T-helper 17 cell (primary cell): ENCODE results near the gene PLCB1. TPM values are rescaled to one million over a fixed set of nuclear protein-coding genes. Genes with fewer than 3 reads are reported as not detected.
"Not testable (repeated sequence)": the region's sequence is repeated elsewhere in the genome, so short reads cannot be mapped to it uniquely, and the experiment has no call there.

Experiments
- ATAC-seq: fragments of 150-1000 bp; cut with Tn5 transposase; 2 replicates; pipeline ENCODE4 v1.10.0; 2021; ENCODE audit warnings: mild to moderate bottlenecking, moderate library complexity
- DNase-seq, 3 donors: peaks; one replicate each; pipeline versions ENCODE4 v3.0.0 to v3.0.0-alpha.2; 2020 to 2021
- H3K9me3 ChIP-seq: one replicate; pipeline ENCODE4 v1.7.0; 2013; ENCODE audit warnings: low read length, mild to moderate bottlenecking; ENCODE audit not compliant: control insufficient read depth, poor library complexity, severe bottlenecking
- H3K27ac Mint-ChIP-seq: one replicate; pipeline ENCODE4 v1.8.0; 2022; ENCODE audit warnings: mild to moderate bottlenecking, moderate library complexity, mixed read lengths
- H3K27me3 Mint-ChIP-seq: one replicate; pipeline ENCODE4 v1.8.0; 2022; ENCODE audit warnings: mixed read lengths
- H3K36me3 Mint-ChIP-seq: one replicate; pipeline ENCODE4 v1.8.0; 2022; ENCODE audit warnings: low read depth, mixed read lengths
- H3K4me1 Mint-ChIP-seq: one replicate; pipeline ENCODE4 v1.8.0; 2022; ENCODE audit warnings: mild to moderate bottlenecking, mixed read lengths
- H3K4me3 Mint-ChIP-seq: one replicate; pipeline ENCODE4 v1.8.0; 2022; ENCODE audit warnings: mild to moderate bottlenecking, moderate library complexity, mixed read lengths
- total RNA-seq, 4 donors: library from RNA in 2 of 4; stranded (reverse) in 2 of 4; gene quantifications; one replicate each; pipeline ENCODE4 v1.2.3 and lab custom pipeline; 2022 to 2026

Gene PLCB1
- total RNA-seq, 2 donors from 2014 or later, result 19.1 to 23.1 TPM

- Mint-ChIP-seq H3K27me3 (no peaks in the 10 kb centered on the region), H3K27ac (no peak overlapping the region), H3K4me1 (peaks cover 11% of the 10 kb centered on the region), H3K4me3 (no peak overlapping the region), H3K36me3 (no peaks in the 10 kb centered on the region)
- H3K9me3 ChIP-seq, result no peaks in the 10 kb centered on the region
- ATAC-seq (no peak), DNase-seq (no peak)
These were observed 232.1 kb downstream of the PLCB1 start for GRCh38 chr20:8363970-8364733.

- H3K27ac Mint-ChIP-seq, result no peak overlapping the region
- peaks cover 13% of the 10 kb centered on the region for H3K4me1 Mint-ChIP-seq
- H3K4me3 Mint-ChIP-seq, result no peak overlapping the region
- no peaks in the 10 kb centered on the region for H3K36me3 Mint-ChIP-seq
- H3K9me3 ChIP-seq, result no peaks in the 10 kb centered on the region
- DNase-seq (no peak), ATAC-seq (no peak)
- no peaks in the 10 kb centered on the region for H3K27me3 Mint-ChIP-seq
These were observed 232.6 kb downstream of the PLCB1 start for GRCh38 chr20:8364734-8365078.

- Mint-ChIP-seq H3K36me3 (no peaks in the 10 kb centered on the region), H3K27ac (no peak overlapping the region), H3K4me3 (no peak overlapping the region), H3K4me1 (peaks cover 10% of the 10 kb centered on the region), H3K27me3 (no peaks in the 10 kb centered on the region)
- no peaks in the 10 kb centered on the region for H3K9me3 ChIP-seq
- ATAC-seq (no peak), DNase-seq (no peak)
These were observed 233.6 kb downstream of the PLCB1 start for GRCh38 chr20:8365634-8366033.

- H3K4me3 Mint-ChIP-seq, result no peak overlapping the region
- peaks cover 13% of the 10 kb centered on the region for H3K4me1 Mint-ChIP-seq
- DNase-seq, result no peak
- H3K27ac Mint-ChIP-seq, result no peak overlapping the region
- H3K27me3 Mint-ChIP-seq, result no peaks in the 10 kb centered on the region
- H3K36me3 Mint-ChIP-seq, result peaks cover 2% of the 10 kb centered on the region
- no peaks in the 10 kb centered on the region for H3K9me3 ChIP-seq
- ATAC-seq, result no peak
These were observed 234.3 kb downstream of the PLCB1 start for GRCh38 chr20:8366303-8366923.

- no peak overlapping the region for H3K27ac Mint-ChIP-seq
- H3K4me1 Mint-ChIP-seq, result peaks cover 13% of the 10 kb centered on the region
- H3K9me3 ChIP-seq, result no peaks in the 10 kb centered on the region
- H3K36me3 Mint-ChIP-seq, result peaks cover 2% of the 10 kb centered on the region
- no peaks in the 10 kb centered on the region for H3K27me3 Mint-ChIP-seq
- no peak overlapping the region for H3K4me3 Mint-ChIP-seq
- ATAC-seq (no peak), DNase-seq (no peak)
These were observed 235.6 kb downstream of the PLCB1 start for GRCh38 chr20:8367689-8368088.

GRCh38 chr20:8368670-8369069 lies 236.6 kb downstream of the PLCB1 start:
- ATAC-seq (no peak), DNase-seq (no peak)
- no peaks in the 10 kb centered on the region for H3K9me3 ChIP-seq
- Mint-ChIP-seq H3K27me3 (no peaks in the 10 kb centered on the region), H3K4me3 (no peak overlapping the region), H3K36me3 (peaks cover 2% of the 10 kb centered on the region), H3K4me1 (peaks cover 13% of the 10 kb centered on the region), H3K27ac (no peak overlapping the region)

- Mint-ChIP-seq H3K27ac (no peak overlapping the region), H3K4me3 (no peak overlapping the region)
- DNase-seq, result no peak
These were observed 237.2 kb downstream of the PLCB1 start for GRCh38 chr20:8369311-8369710.

GRCh38 chr20:8370774-8371173 lies 238.7 kb downstream of the PLCB1 start:
- H3K36me3 Mint-ChIP-seq, result peaks cover 2% of the 10 kb centered on the region
- no peak for ATAC-seq

More at GRCh38 chr20:8369311-8369710, 237.2 kb downstream of the PLCB1 start:
- ATAC-seq, result no peak
- Mint-ChIP-seq H3K36me3 (peaks cover 2% of the 10 kb centered on the region), H3K4me1 (peaks cover 13% of the 10 kb centered on the region), H3K27me3 (no peaks in the 10 kb centered on the region)
- no peaks in the 10 kb centered on the region for H3K9me3 ChIP-seq

GRCh38 chr20:8372824-8373380 lies 240.8 kb downstream of the PLCB1 start:
- H3K27me3 Mint-ChIP-seq, result no peaks in the 10 kb centered on the region
- peaks cover 11% of the 10 kb centered on the region for H3K4me1 Mint-ChIP-seq
- H3K4me3 Mint-ChIP-seq, result no peak overlapping the region
- no peak for DNase-seq
- no peak overlapping the region for H3K27ac Mint-ChIP-seq
- ATAC-seq, result no peak
- H3K9me3 ChIP-seq, result no peaks in the 10 kb centered on the region
- peaks cover 2% of the 10 kb centered on the region for H3K36me3 Mint-ChIP-seq

More at GRCh38 chr20:8370774-8371173, 238.7 kb downstream of the PLCB1 start:
- no peaks in the 10 kb centered on the region for H3K9me3 ChIP-seq
- Mint-ChIP-seq H3K27ac (peak overlapping the region; percentile 27), H3K4me3 (no peak overlapping the region), H3K4me1 (peaks cover 15% of the 10 kb centered on the region), H3K27me3 (no peaks in the 10 kb centered on the region)
- DNase-seq, result no peak

- DNase-seq (no peak), ATAC-seq (no peak)
- H3K27me3 Mint-ChIP-seq, result no peaks in the 10 kb centered on the region
- no peak overlapping the region for H3K27ac Mint-ChIP-seq
- H3K9me3 ChIP-seq, result no peaks in the 10 kb centered on the region
- H3K36me3 Mint-ChIP-seq, result peaks cover 2% of the 10 kb centered on the region
- H3K4me3 Mint-ChIP-seq, result no peak overlapping the region
- peaks cover 10% of the 10 kb centered on the region for H3K4me1 Mint-ChIP-seq
These were observed 241.5 kb downstream of the PLCB1 start for GRCh38 chr20:8373579-8373978.

- H3K27ac Mint-ChIP-seq, result no peak overlapping the region
- H3K4me1 Mint-ChIP-seq, result peaks cover 7% of the 10 kb centered on the region
- ATAC-seq, result no peak
- no peak overlapping the region for H3K4me3 Mint-ChIP-seq
- DNase-seq, result no peak
- H3K27me3 Mint-ChIP-seq, result no peaks in the 10 kb centered on the region
- H3K9me3 ChIP-seq, result no peaks in the 10 kb centered on the region
- peaks cover 2% of the 10 kb centered on the region for H3K36me3 Mint-ChIP-seq
These were observed 243.8 kb downstream of the PLCB1 start for GRCh38 chr20:8375898-8376297.

GRCh38 chr20:8376940-8377339 lies 244.9 kb downstream of the PLCB1 start:
- Mint-ChIP-seq H3K36me3 (no peaks in the 10 kb centered on the region), H3K27ac (no peak overlapping the region), H3K4me1 (peaks cover 4% of the 10 kb centered on the region), H3K27me3 (no peaks in the 10 kb centered on the region), H3K4me3 (no peak overlapping the region)
- DNase-seq, result no peak
- ATAC-seq, result no peak
- H3K9me3 ChIP-seq, result no peaks in the 10 kb centered on the region

GRCh38 chr20:8379125-8379524 lies 247.1 kb downstream of the PLCB1 start:
- H3K27ac Mint-ChIP-seq, H3K9me3 ChIP-seq, ATAC-seq, H3K27me3 Mint-ChIP-seq, H3K4me3 Mint-ChIP-seq, H3K4me1 Mint-ChIP-seq, H3K36me3 Mint-ChIP-seq, DNase-seq: not testable (repeated sequence)

GRCh38 chr20:8385247-8385646 lies 253.2 kb downstream of the PLCB1 start:
- no peak overlapping the region for H3K4me3 Mint-ChIP-seq
- H3K27me3 Mint-ChIP-seq, result no peaks in the 10 kb centered on the region
- no peak for DNase-seq
- no peaks in the 10 kb centered on the region for H3K36me3 Mint-ChIP-seq
- no peaks in the 10 kb centered on the region for H3K9me3 ChIP-seq
- H3K27ac Mint-ChIP-seq, result no peak overlapping the region
- H3K4me1 Mint-ChIP-seq, result peaks cover 16% of the 10 kb centered on the region
- no peak for ATAC-seq
